Non-pigmented ciliary epithelial cell (primary cell): Measurements from ENCODE around the gene PLXNA3.
A peak's percentile ranks its signal among the peaks of the same experiment; 100 is the strongest.
"Not testable (repeated sequence)": the region's sequence is repeated elsewhere in the genome, so short reads cannot be mapped to it uniquely, and the experiment has no call there.

Source experiments
- DNase-seq: peaks from one replicate; pipeline ENCODE4 v3.0.0-alpha.2; 2010; ENCODE audit warnings: low read depth

PLXNA3 gene

DNA sequence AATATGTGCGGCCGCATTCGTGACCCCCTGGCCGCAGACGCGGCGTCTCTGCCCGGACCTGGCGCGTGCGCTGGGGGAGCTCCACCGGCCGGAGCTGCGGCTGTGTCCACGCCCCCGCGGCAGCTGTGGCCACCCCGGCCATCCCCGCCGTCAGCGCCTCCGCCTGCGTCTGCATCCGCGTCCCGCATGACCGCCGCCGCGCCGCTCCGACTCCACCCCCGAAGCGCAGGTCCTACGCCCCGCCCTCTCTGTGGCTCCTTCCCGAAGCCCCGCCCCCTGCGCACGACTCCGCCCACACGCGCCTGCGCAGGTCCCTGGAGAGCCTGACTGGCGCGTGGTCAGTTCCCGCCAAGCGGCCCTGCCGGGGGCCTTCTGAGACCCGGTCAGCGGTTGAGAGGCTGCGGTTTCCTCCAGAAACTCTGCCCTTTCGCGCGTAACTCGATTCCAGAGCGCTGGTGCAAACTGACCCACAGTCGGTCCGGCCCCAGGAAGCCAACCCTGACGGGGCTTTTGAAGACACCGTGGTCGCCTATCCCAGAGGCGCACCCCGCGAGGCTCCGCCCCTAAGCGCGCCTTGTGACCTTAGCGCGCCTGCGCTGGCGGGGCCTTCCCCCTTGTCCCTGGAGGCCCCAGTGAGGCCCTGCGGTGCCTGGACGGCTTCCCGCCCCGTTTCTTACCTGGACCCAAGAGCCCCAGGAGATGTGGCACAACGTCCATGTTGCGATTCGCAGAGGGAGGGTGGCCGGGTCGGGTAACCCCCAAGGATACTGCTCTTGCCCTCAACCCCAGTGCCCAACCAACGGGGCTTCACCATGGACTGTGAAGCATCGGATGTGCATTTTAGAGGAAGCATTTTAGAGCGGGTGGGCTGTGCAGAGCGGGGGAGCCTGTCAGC is 20.9 kb downstream of the PLXNA3 start, which contains the start of gene LAGE3:
LAGE3 (minus strand) TSS at position 554 of the 895 bp plus-strand sequence; CDS start at position 188, 366 bp downstream.
- peak; percentile 26 for DNase-seq

DNA sequence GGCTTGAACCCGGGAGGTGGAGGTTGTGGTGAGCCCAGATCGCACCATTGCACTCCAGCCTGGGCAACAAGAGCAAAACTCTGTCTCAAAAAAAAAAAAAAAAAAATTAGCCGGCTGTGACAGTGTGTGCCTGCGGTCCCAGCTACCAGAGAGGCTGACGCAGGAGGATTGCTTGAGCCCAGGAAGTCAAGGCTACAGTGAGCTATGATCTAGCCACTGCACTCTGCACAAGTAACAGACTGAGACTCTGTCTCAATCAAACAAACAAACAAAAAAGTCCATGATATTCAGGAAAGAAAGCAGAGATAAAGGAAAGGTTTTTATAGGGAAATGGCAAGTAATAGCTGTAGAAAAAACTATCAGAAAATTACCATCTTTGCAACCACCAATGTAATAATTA is 23.1 kb downstream of the PLXNA3 start:
- no peak for DNase-seq

DNA sequence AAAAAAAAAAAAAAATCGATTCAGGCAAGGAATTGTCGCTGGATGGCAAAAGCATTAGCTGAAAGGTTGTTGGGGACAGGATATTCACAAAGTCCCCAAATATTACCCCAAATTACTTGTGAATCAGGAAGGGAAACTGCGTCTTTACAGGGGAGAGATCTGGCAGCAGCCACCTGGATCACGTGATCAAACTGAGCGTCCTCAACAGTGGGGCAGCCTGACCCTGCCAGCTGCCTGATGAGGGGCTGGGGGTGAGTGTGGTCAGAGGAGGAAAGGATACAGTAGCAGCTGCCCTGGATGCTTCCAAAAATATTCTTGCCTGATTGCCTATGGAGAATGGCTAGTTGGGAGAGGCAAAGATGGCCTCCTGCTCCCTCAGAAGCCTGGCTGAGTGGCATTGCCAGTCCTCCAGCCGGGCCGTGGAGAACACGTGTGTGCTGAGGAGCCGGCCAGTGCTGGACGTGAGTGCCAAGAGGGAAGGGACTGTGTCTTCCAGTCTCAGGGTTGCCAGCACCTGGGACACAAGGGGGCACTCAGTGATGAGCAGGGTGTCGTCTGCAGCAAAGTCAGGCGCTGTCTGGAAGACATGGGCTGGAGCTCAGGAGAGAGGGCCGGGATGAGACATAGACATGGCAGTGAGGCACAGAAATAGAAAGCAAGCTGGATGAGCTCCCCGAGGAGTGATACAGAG is 24.0 kb downstream of the PLXNA3 start:
- no peak for DNase-seq

DNA sequence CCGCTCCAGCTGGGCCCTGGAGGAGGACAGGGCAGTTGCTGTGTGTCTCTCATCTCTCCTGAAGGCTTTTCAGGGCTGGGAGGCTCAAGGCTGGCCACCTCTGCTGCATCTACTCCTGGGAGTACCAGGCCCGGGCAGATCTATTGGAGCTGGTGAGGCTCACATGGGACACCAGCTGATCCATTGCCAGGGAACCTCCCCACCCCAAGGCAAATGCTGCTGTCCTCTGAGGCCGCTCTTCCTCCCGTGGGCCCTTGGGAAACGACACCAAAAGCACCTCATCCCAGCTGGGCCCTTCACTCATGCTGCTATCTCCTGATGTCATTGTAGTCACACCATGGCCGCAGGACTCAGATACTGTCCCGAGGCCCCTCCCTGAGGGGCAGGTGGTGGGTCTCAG is 24.7 kb downstream of the PLXNA3 start:
- DNase-seq: no peak

DNA sequence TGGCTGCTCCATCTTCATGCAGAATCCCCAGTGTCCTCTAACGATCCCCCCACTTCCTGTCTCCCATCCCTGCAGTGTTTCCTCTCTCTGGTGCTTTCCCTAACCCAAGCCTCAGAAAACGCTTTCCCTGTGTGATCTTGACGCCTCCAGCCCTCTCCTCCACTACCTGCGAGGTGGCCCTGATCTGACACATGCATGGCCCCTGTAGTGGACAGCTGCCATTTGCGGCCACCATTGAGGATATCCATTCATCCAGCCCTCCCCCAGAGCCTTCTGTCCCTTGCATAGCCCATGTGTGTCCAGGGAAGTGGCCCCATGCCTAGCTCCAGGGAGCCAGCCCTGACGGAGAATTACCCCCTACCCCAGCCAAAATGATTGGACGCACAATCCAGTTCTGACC is 25.2 kb downstream of the PLXNA3 start:
- DNase-seq: no peak

DNA sequence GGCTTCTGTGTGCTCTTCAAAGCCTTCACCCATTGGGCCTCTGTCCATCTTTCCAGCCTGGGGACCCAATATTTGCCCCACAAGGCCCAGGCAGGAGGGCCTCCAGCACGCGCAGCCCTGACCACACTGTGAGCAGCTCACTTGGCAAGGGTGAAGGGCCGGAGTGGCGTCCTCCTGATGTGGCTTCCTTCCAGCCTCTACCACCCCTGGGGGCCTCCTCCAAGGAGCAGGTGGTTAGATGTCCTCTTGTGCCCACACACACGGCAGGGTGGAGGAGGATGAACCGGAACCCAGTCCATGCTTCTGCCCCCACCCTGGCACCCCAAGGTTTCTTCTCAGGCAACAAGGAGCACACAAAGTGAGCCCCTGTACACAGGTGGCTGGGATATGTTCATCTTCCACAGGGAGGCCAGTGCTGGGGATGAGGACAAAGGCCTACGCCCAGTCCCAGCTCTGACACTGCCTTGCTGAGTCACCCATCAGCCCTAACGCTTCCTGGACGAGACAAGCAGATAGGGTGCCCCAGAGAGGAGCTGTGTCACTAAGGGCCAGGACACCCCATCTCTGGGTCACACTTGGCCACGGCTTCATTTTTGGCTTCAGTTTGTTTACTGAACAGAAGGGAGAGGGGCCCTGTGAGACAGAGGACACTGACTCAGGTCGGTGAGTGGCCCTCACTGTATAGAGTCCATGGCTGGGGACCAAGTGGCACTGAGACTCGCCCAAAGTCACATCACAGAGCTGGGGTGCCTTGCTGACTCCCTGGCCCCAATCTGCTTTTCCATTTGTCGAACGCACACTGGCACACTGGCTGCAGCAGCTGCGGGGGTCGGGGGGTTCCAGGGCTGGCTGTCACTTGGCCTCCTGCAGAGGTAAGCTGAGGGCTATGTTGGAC is 26.4 kb downstream of the PLXNA3 start:
- DNase-seq: no peak

DNA sequence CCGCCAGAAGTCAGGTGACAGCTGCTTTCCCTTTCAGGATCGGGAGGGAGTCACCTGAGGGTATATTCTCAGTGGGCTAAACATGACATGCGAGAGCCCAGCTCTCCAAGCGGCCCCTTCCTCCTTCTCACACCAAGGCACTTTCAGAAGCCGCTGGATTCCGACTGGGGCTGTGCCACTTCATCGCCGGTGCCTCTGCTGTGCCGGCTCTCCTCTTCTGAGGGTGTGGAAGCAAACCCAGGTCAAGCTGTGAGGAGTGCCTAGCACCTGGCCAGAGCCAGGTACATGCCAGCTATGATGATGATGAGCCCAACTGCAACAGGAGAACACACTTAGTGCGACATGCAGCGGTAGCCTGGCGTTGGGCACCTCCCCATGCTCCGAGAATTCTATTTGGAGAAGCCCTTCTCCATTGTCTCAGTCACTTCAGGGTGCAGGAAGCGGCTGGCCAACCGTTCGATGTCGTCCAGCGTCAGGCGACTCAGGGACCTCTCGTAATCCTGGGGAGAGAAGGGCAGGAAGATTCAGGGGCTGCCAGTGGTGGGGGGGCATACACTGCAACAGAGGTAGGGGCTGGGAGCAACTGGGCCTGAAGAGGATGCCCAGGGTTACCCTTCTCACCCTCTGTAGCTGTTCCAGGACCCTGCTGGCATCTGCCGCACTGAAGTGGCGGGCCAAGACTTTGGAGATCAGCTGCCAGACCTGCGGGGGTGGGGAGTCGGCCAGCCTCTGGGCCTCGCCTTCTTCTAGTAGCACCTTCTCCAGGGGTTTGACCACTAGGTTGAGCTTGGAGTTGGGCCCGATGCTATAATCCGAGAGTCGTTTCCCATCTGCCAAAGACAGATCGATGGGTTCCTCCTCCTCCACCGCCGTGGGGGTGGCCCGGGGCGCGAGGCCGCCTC is 27.3 kb downstream of the PLXNA3 start:
- DNase-seq: no peak

DNA sequence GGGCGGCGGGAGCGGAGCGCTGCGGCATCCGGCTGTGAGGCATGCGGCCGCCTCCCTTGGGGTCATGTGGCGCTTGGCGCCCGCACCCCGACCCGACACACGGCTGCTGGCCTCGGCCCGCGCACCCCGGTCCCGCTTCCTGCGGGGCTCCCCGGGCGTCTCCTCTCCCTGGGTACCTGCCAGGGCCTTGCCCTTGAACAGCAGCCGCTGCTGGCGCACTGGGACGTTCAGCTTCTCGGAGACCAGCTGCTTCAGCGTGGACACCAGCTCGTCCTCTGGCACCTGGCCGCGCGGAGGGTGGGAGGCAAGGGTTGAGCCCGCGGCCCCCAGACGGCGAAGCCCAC is 27.9 kb downstream of the PLXNA3 start:
- no peak for DNase-seq

DNA sequence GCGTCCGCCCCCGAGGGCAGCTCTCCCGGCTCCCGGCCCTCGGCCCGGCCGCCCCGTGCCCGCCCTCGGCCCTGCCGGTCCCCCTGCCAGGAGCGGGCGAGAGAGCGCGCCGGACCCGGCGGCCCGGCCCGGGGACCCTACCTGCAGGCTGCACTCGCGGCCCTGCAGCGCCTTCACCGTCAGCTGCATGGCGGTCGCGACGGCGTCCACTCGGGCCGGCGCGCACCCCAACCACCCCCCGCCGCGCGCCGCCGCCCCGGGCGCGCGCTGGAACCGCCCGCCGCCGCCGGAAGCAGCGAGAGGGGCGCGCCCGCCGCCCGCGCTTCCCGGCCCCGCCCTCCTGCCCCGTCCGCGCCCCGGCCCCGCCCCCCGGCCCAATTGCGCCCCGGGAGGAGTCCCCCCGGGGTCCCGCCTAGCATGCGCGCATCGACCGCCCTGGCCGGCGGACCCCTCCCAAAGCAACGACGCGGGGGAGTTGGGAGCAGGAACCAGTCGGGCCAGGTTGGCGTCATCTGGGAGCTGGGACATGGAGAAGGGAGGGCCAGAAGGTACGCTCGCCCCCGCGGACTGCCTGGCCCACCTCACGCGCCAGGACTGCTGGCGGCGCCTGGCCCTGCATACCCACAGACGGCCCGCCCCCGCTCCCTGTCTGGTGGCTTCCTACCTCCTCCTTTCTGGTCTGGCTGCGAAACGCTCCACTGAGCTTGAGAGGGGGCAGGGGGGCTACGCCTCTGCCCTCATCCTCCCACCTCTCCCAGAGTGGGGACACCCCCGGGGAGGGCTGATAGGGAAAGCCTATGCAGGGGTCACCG is 28.5 kb downstream of the PLXNA3 start, which contains the start of gene UBL4A:
UBL4A (minus strand) TSS at position 220 of the 812 bp plus-strand sequence; CDS start at position 189, 31 bp downstream.
- no peak for DNase-seq

DNA sequence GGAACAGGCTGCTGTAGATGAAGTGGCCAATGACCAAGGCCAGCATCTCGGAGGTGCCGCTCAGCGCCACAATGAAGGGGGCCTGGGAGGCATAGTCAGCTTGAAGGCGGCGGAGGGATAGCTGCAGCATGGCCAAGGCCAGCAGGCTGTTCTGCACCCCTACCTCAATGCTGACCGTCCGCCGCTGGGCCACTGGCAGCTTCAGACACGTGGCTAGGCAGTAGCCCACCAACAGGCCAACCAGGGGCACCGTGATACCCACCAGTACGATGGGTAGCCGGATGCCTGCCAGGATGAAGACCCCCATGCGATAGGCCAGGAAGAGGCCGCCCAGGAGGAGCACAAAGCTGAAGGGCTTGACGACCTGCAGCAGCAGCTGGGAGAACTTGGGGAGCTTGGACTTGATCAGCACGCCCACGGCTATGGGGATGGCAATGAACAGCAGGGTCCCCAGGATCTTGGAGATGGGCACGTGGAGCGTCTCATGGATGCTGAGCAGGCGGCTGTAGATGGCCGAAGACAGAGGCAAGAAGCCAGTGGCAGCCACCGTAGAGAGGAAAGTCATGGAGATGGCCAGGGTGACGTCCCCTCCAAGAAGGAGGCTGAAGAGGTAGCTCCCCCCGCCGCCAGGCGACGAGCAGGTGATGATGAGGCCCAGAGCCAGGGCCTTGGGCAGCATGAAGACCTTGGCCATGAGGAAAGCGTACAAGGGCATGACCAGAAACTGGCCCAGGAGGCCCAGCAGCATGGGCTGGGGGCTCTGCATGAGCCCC is 29.6 kb downstream of the PLXNA3 start:
- no peak for DNase-seq

DNA sequence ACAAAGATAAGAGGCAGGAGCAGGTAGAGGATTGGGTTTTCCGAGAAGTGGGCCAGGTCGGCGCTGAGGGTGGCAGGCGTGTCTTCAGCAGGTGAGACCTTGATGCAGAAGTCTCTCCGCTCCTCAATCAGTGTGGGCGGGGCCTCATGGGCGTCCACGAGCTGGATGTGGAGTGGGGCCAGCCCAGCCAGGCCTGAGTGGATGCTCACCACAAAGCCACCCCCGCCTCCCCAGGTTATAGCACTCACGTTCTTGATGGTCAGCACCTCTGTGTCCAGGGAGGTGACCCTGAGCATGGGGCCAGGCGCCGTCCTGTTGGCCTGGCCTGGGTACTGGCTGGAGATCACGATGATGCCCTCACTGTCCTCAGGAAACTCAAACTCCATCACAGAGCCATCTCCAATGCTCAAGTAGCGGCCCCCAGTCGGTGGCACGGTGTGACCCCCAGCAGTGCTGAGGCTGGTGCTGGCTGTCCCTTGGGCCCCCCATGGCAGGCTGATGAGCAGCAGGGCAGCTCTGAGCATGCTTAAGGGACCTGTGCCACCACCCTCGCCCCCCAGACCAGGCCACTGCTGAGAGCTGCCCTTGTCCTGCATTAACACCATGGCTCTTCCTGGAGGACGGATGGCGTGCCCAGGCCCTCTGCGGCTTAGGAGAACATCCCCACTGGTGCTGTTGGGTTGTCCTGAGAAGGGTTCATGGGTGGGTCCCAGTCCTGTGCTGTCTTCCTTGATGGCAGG is 30.4 kb downstream of the PLXNA3 start:
- DNase-seq: no peak

DNA sequence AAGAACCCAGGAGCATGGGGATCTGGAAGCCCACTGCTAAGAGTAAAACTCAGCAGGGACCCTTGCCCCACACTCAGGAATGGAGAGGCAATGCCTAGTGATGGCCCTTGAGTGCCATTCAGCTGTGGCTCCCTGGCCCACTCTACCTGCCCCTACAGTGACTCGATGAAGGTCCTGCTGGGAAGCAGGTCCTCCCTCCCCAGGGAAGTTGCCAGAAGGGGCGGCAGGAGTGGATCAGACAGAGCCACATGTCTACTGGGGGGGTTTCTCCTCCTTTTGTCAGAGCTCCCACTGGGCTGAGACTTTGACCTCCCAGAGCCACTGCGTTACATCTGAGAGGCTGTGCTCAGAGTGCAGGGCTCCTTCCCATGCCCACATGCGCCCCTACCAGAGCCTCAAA is 31.1 kb downstream of the PLXNA3 start:
- DNase-seq: no peak

DNA sequence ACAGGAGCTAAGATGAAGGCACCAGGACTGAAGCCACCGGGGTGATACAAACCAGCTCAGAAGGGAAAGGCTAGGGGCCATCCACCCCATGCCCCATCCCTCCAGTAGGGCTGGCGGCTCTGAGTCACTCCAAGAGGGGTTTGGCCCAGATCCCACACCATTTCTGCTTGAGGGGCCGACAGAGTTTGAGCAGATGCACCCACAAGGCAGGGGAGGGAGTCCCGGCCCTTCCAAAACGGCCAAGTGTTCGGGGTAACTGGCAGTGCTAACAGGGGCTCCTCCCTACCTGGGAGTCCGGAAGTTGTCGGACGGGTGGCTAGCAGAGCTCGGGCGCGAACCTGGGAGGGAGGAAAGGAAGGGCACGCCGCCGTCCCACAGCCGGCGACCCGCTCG is 31.9 kb downstream of the PLXNA3 start:
- no peak for DNase-seq

DNA sequence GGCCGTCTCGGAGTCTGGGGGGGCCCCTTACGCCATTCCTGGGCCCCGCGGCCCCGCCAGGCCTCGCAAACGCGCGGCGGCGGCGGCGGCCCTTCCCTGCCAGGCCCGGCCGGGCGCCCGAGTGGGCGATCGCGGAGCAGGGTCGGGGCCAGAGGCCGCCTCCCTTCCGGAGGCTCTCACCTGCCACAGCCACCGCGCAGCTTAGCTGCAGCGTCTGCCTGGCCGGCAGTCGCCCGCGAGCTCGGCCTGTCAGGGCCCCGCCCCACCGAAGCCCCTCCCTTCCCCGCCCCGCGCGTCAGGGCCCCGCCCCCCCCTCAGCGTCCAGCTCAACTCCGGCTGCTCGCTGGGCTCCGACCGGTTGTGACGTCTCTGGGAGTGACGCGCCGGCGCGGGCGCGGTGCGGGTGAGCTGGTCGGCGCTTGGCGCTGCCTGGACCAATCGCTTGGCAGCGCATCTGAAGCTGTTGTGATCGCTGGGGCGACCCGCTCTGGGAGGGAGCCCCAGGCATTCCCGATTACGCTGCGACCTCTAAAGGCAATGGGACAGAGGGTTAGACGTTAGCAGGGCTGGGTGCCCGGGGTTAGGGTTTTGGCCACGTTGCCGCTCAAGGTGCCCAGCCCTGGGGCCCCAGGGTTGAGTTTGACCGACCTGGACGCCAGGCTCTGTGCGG is 32.5 kb downstream of the PLXNA3 start, which contains the start of gene SLC10A3:
SLC10A3 (minus strand) TSS at position 216 of the 670 bp plus-strand sequence. CDS start 1,689 bp downstream, outside the sequence.
- peak; percentile 55 for DNase-seq

DNA sequence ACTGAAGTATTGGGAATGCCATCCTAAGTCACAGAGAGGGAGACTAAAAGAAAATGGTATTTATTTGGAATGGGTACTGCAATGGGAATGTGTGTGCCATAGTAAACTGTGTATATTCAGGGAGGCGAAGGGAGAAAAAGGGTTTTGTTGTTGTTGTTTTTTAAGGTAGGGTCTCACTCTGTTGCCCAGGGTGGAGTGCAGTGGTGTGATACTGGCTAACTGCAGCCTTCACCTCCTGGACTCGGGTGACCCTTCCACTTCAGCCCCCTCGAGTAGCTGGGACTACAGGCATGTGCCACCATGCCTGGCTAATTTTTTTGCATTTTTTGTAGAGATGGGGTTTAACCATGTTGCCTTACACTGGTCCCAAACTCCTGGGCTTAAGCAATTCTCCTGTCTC is 36.6 kb downstream of the PLXNA3 start:
- no peak for DNase-seq

DNA sequence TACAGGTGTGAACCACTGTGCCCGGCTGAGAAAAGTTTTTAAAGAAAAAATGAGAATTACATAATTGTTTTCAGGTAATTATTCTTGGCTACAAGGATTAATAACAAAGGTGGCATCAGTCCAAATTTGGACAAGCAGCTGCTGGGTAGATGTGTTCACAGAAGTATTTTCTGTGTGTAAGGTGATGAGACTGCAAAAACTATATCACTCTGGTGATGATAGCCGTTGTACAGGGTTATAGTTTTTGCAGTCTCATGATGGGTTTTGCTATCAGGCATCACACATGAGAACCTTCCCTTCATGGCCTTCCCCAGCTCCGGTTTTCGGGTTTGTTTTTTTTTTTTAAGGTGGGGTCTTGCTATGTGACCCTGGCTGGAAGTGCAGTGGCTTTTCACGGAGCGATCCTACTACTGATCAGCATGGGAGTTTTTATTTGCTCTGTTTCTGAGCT is 37.4 kb downstream of the PLXNA3 start:
- DNase-seq: no peak

DNA sequence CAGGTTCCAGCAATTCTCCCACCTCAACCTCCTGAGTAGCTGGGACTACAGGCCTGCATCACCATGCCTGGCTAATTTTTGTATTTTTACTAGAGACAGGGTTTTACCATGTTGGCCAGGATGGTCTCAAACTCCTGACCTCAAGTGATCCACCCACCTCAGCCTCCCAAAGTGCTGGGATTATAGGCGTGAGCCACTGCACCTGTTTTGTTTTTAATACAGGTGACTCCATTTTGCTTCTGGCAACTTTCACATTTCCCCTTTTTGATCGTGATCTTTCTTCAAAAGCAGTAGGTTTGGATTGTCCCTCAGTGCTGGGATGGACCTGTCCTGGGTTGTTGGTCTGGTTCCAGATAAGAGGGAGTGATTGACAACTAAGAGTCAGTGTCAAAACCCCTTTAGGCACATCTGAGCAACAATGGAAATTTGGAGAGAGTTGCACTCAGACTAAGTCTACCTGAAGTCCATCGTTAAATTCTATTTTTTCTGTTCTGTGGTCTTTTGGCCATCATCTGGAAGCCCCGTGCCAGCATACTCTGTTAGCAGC is 38.6 kb downstream of the PLXNA3 start:
- DNase-seq: not testable (repeated sequence)

DNA sequence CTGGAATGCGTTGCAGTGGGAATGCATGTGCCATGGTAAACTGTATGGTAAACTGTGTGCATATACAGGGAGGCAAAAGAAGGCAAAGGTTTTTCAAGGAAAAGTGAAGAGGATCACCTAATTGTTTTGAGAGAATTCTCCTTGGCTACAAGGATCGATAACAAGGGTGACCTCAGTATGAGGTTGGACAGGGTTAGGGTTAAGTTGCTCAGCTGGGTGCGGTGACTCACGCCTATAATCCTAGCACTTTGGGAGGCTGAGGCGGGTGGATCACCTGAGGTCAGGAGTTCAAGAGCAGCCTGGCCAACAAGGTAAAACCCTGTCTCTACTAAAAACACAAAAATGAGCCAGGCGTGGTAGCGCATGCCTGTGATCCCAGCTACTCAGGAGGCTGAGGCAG is 43.3 kb downstream of the PLXNA3 start:
- not testable (repeated sequence) for DNase-seq
